AG09309 (cell line): Measurements from ENCODE around the gene GAB2.

Source experiments
- DNase-seq: peaks from one replicate; pipeline ENCODE4 v3.0.0-alpha.2; 2010; ENCODE audit warnings: low read depth
- H3K4me3 ChIP-seq: 2 replicates; pipeline ENCODE4 v1.5.1; 2011; ENCODE audit warnings: mild to moderate bottlenecking, low read depth, low read length, moderate library complexity; ENCODE audit not compliant: control insufficient read depth
- CTCF ChIP-seq: IDR thresholded peaks from 2 replicates; pipeline ENCODE4 v1.5.1; 2011; ENCODE audit warnings: mild to moderate bottlenecking, low read depth, low read length, inconsistent platforms; ENCODE audit not compliant: insufficient read depth, control insufficient read depth; ENCODE audit errors: missing control alignments

The GAB2 gene

GRCh38 chr11:78207532-78208256 lies 209.9 kb downstream of the GAB2 start:
- no peak for DNase-seq
- no peak overlapping the region for H3K4me3 ChIP-seq
- no peak for TF ChIP-seq CTCF

- no peak for DNase-seq
- TF ChIP-seq CTCF: no peak
Measured at GRCh38 chr11:78205691-78206090, 211.9 kb downstream of the GAB2 start.

GRCh38 chr11:78205256-78205655 lies 212.4 kb downstream of the GAB2 start:
- no peak for TF ChIP-seq CTCF

More at GRCh38 chr11:78205691-78206090, 211.9 kb downstream of the GAB2 start:
- no peak overlapping the region for H3K4me3 ChIP-seq

GRCh38 chr11:78203184-78203583 lies 214.4 kb downstream of the GAB2 start:
- no peak overlapping the region for H3K4me3 ChIP-seq
- TF ChIP-seq CTCF: no peak
- DNase-seq: no peak

More at GRCh38 chr11:78205256-78205655, 212.4 kb downstream of the GAB2 start:
- DNase-seq: no peak
- no peak overlapping the region for H3K4me3 ChIP-seq

GRCh38 chr11:78202733-78203167 lies 214.9 kb downstream of the GAB2 start:
- TF ChIP-seq CTCF: no peak
- H3K4me3 ChIP-seq: no peak overlapping the region
- DNase-seq: no peak

- DNase-seq: no peak
- no peak for TF ChIP-seq CTCF
- H3K4me3 ChIP-seq: no peak overlapping the region
Measured at GRCh38 chr11:78201096-78201818, 216.4 kb downstream of the GAB2 start.
